Measurements from ENCODE around the gene MDM2.

The MDM2 gene

DNA sequence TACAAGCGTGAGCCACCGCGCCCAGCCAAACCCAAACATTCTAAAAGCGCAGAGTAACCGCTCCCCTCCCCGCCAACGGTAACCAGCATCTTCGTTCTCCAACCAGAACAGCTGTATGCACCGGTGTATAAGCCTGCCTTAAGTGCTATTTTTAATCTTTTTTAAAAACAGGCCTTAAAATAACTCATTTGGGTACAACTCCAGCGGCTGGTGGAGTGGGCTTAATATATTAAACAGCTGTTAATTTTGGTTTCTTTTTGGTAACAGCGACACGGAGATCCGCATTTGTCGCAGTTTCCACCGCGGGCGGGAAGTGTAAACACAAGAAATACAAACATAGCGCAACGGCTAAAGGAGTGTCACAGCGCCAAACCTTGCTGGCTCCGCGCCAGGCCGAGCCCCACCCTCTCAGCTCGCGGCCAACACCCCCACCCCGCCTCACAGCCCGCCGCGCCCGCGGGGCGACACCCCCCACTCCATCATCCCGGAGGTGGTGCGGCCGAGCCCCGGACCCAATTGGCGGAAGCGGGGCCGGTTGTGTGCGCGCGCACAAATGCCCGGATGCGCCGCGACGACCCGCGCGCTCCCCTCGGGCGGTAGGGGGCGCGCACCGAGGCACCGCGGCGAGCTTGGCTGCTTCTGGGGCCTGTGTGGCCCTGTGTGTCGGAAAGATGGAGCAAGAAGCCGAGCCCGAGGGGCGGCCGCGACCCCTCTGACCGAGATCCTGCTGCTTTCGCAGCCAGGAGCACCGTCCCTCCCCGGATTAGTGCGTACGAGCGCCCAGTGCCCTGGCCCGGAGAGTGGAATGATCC lies at the start of gene MDM2:
TSS of gene MDM2 (plus strand) at position 602 of the 812 bp plus-strand sequence. CDS start 301 bp downstream, outside the sequence.
- peak; percentile 96 for DNase-seq

DNA sequence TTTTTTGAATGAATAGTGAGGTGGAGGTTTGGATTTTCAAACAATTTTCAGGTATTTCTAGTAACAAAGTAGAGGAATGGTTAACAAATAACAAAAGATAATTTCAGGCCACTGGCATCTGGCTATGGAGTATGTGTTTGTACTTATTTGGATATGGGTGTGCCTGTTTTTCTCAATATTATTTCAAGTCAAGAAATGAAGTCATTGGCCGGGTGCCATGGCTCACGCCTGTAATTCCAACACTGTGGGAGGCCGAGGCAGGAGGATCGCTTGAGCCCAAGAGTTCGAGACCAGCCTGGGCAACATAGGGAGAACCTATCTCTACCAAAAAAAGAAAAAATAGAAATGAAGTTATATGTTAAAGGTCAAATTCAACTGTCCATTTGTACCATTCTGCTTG lies 48.1 kb upstream of the MDM2 start:
- no peak for DNase-seq

DNA sequence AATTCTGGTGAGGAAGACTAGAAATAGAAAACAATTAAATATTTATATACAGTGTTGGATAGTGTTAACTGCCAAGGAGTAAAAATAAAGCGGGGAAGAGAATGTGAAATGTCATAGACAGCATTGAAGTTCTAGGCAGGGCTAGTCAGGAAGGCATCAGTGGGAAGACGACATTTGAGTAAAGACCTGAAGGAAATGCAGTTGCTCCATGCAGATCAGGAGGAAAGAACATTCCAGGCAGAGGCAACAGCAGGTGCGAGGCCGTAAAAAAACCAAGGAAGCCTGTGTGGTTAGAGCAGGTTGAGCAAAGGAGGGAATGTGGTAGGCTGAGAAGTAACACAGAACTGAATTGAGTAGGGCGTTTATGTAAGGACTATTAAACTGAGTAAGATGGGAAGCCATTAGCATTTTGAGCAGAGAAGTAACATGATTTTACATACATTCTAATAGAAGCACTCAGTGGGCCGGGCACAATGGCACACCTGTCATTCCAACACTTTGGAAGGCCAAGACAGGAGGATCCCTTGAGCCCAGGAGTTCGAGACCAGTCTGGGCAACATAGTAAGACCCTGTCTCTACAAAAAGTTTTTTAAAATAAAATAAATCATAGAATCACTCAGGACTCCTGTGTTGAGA lies 47.1 kb upstream of the MDM2 start:
- DNase-seq: no peak

DNA sequence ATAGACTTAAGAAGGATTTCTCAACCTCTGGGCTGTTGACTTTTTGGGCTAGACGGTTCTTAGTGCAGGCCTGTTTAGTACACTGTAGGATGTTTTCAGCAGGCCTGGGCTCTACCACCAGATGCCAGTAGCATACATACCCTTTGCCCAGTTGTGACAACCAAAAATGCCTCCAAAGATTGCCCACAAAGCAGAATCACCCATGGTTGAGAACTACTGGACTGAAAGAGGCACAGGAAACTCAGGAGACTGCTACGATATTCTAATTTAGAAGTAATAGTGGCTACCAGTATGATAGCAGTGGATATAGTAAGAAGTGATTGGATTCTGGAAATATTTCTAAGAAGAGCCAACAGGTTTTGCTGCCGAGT lies 46.5 kb upstream of the MDM2 start:
- DNase-seq: no peak

DNA sequence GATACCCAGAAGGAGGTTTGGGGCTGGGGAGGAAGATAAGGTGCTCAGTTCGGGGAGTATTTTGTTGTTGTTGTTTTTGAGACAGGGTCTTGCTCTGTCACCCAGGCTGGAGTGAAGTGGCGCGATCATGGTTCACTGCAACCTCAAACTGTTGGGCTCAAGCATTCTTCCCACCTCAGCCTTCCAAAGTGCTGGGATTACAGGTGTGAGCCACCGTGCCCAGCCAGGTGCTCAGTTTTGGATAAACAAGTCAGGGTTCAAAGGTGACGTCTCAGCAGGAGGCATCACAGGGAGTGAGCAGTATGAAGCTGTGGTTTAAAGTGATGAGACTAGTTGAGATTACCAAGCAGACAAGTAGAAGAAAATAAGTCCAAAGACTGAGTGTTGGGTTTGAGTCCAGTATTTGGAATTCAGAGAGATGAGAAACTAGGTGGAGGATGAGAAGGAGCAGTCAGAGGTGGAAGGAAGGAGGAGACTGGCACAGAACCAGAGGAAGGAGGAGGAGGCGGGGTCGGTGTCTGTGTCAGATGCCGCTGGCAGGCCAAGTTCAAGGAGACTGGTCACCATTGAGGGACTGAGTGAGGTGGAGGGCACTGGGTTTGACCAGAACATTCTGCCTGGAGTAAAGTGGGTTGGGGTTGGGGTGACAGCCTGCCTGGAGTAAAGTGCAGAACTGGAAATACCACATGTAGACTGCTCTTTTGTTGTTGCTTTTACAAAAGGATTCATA lies 45.9 kb upstream of the MDM2 start:
- DNase-seq: no peak

DNA sequence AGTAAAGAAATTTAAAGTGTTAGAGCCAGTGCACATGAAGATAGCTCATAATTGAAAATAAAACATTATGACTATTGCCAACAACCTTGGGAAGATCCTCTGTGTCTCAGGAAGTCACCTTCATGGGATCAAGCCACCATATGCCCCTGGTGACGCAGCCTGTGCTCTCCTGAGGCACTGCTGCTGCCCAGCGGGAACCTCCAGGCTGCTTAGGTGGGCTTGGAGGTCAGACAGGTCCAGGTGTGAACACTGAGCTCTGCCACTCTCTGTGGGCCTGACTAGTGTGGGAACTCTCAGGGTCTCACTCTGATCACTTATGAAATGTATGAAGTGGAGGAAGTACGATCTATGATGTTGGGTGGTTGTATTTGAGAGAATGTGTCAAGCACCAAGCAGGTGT lies 45.3 kb upstream of the MDM2 start:
- no peak for DNase-seq

DNA sequence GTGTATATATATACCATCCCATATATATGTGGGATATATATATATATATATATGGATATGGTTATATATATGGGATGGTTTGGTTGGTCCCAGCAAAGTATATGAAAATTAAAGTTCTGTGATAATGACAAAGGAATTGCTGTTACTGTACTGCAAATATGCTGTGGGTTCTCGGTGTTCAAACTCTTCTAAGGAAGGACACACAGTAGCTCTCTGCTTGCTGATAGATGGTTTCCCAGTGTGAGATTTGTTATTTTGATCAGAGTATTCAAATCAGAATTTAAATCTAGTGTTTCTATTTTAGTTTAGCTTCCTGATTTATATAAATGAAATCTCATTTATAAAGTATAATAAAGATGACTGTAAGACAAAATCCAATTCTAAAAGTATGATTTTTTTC lies 42.3 kb upstream of the MDM2 start:
- no peak for DNase-seq

DNA sequence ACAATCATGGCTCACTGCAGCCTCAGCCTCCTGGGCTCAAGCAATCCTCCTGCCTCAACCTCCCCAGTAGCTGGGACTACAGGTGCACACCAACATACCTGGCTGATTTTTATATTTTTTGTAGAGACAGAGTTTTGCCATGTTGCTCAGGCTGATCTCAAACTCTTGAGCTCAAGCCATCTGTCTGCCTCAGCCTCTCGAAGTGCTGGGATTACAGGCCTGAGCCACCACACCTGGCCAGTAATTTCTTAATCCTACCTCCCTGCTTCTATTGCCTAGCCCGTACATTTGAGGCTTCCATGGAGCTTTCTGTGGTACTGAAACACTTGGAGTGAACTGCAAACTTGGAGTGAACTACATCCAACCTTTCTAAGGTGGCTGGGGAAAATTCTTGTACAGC lies 41.3 kb upstream of the MDM2 start:
- DNase-seq: no peak

DNA sequence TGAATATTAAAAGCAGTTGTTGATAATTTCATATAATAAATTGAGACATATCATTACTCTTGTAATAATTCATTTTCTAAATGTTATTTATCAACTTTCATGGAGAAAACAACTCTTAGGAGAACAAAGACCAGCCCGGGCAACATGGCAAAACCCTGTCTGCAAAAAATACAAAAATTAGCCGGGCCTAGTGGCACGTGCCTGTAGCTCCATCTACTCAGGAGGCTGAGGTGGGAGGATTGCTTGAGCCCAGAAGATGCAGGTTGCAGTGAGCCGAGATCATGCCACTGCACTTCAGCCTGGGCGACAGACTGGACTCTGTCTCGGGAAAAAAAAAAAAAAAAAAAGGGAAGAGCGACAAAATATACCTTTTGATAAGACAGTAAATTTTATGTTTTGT lies 40.8 kb upstream of the MDM2 start:
- no peak for DNase-seq

DNA sequence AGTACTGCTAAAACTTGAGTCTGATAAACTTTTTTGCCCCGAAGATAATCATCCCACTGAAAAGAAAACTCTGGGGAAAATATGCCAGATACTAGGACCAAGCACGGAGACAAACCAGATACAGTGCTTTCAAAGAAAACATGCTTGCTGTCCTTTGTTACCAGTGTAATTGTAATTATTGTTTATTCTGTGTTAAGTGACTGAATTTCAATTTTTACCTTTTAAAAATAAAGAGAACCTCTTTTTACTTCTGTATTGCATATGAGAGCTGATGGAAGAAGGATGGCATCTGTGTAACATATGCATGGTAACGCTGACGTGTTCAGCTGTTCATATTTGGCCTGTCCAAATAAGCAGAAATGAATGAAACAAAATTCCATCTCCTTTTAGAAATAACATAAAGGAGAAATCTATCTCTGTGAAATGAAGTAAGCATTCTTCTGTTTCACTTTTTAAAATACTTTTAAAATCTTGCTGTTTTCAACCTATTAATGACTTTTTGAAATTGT lies 39.5 kb upstream of the MDM2 start:
- DNase-seq: no peak

DNA sequence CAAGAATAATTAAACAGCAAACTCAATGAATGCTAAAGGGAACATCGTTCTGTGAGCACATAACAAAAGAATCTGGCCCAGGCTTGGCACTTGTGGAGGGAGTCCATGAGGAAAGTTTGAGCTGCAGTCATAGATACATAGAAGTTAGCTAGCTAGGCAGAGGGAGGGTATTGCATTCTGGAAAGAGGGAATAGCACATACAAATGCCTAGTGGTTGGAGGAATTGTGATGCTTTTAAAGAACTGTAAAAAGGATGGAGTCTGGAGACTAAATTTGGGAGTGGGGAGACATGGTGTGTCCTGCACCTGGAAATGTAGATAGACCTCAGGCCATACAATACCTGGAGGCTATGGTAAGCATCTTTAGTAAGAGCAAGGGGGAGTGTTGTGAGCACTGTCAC lies 38.0 kb upstream of the MDM2 start:
- no peak for DNase-seq

DNA sequence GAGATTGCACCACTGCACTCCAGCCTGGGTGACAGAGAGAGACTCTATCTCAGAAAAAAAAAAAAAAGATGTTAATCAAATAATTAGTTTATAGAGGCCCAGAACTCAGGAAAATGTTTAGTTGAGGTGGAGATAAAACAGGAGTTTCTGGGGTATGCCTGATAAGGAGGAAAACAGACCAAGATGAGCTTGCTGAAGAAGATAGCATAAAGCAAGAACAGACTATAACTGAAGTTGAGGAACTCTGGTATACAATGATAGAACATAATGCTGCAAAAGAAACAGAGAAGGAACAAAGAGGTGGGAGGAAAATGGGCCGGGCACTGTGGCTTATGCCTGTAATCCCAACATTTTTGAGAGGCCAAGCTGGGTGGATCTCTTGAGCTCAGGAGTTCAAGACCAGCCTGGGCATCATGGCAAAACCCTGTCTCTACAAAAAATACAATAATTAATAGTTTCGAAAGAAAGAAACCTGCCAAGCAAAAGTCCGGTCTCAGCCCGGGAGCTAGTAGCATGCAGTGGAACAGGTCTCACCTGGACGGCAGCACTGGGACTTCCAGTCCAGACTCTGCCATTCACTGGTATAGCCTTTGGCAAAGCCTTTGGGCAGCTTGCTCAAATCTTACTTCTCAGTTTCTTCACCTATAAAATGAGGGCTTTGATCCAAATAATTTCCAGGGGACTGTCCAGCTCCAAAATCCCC lies 36.6 kb upstream of the MDM2 start:
- DNase-seq: no peak

DNA sequence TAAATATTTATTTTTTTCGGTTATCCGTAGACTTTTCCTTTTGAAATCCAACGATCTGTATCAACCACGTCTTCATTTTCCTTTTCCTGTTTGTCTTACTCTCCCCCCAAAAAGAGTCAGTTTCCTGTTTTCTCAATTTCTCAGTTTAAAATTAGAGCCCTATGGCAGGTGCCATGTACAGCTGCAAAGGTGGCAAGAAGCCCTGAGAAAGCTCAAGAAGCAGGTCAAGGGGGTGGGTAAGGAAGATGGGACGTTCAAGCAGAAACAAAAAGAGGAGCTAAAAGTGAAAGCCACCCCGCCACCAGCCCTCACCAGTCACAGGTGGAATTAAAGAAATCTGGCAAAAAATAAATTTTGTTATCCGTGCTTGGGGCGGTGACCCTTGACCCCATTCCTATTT lies 35.3 kb upstream of the MDM2 start:
- DNase-seq: no peak

DNA sequence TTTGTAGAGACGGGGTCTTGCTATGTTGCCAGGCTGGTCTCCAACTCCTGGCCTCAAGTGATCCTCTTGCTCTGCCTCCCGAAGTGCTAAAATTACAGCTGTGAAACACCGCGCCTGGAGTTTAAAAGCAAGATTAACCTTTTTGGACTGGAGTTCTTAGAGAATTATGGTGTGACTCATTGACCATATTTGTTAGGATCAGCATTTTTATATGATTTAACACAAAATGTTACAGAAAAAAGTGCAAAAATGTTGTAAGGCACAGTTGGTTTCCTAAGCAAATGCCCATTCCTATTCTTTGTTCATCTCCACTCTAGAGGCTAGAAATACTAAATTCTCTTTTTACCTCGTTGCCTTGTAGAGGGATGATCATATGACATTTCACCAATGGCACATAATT lies 34.4 kb upstream of the MDM2 start:
- no peak for DNase-seq

DNA sequence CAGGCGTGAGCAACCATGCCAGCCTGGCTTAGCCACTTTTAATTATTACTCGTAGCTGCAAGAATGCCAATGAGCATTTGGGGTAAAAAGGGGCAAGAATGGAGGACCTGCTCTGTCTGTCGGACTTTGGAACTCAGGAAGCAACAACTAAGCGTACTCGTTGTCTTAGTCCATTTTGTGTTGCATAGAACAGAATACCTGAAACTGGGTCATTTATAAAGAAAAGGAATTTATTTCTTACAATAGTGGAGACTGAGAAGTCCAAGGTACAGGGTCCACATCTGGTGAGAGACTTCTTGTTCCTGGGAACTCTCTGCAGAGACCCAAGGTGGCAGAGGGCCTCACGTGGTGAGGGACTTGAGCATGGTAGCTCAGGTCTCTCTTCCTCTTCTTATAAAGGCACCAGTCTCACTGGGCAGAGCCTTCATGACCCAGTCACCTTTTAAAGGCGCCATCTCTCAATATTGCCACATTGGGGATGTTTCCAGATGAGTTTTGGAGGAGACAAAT lies 32.8 kb upstream of the MDM2 start:
- no peak for DNase-seq

DNA sequence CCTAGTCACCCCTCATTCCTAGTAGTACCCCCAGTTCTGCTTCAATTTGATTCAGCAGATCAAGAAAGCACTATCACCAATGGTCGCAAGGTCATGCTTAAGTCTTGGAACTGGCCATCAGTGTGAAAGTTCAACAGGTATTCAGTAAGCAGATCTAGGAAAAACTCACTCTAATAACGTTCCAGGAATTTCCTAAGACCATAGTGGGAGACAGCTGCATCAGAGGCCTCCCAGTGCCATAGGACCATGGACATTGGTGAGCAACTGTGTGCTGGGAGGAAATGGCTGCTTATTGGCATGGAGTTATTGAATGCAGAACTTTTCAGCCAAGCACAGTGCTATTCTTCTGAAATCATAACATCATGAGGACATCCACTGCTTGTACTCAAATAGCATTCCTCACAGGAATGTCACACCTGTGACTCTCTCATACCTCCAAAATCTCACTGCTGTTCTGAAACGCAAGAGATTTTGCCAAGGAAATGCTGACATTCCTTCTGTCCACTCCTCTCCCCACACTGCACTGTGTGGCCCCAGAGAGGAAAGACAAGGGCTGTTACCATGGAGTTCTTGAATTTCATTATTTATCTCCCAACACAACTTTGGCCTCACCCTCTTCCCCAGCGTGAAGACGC lies 30.9 kb upstream of the MDM2 start:
- DNase-seq: no peak

DNA sequence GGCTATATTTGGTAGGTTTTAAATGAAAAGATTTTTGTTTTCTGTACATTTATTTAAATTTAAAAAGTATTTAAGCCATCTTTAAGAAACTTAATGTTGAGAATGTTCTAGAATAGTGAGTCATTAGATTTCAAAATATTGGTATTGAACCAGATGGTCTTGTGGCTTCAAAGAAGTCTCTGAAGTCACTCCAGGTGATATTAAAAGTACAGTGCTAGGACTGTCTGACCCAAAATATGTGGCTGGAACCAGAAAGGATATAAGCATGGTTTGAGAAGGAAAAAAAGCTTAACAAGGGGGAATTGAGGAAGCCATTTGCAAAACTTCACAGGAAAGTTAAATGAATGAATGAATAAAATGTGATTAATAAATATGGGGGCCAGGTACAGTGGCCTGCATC lies 28.7 kb upstream of the MDM2 start:
- DNase-seq: no peak

DNA sequence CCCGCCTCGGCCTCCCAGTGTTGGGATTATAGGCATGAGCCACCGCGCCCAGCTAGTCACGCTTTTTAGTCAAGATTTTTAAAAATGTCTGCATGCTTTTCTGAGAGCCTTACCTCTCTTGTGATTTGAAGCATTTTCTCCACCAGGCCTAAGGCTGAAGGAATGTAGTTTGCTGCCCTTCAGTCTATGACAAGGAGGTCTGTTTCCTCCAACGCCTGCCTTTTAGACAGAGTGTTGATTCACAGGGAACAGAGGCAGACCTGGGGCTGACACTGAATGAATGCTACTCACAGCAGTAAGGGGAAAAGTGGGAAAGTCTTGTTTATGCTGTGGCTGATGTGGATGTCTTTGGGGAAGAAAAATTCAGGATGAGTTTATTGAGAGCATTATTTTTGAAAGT lies 27.2 kb upstream of the MDM2 start:
- no peak for DNase-seq

DNA sequence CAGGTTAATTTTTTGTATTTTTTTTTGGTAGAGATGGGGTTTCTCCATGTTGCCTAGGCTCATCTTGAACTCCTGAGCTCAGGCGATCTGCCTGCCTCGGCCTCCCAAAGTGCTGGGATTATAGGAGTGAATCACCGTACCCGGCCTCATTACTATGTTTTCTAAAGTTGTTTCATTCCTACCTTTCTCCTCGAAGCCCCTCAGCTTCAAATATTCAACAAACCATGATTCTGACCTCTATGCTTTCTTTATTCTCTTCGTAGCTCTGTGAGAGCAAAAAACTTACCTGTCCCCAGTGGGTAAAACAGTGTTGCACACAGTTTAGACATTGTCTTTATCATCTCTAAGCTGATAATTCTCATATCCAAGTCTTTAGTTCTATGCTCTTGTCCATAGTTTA lies 26.2 kb upstream of the MDM2 start:
- no peak for DNase-seq

DNA sequence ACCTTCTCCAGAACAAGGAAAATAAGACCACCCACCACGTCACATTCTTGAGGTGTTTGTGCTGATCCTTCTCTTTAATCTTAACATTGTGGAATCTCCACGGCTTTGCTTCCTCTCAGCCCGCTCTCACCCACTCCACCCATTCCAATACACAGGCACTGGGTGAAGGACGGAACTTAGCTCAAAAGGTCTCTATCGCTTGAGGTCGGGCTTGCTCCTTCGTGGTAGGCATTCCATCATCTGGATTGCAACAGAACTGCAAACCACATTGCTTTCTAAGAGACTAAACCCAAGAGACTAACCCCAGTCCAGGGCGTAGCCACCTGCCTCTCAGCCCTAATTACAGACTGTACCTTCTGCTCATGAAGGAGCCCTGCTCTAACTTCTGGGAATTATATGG lies 24.0 kb upstream of the MDM2 start:
- DNase-seq: peak; percentile 40

DNA sequence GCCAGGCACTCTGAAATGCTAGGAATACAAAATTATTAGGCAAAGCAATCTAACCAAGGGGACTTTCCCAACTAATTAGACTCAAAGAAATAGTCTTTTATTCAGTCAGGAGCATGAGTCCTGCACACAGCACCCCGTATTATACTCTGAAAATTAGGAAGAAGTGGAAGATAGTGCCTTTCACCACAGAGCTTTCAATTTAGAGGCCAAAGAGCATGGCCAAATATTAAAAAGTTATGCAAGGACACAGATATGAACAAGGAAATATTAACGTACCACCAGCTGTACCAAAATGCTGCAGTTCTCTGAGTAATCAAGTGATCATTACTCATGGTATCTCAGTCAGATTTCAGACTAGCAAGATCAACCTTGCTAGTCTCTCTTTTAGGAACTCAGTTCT lies 22.6 kb upstream of the MDM2 start:
- no peak for DNase-seq

DNA sequence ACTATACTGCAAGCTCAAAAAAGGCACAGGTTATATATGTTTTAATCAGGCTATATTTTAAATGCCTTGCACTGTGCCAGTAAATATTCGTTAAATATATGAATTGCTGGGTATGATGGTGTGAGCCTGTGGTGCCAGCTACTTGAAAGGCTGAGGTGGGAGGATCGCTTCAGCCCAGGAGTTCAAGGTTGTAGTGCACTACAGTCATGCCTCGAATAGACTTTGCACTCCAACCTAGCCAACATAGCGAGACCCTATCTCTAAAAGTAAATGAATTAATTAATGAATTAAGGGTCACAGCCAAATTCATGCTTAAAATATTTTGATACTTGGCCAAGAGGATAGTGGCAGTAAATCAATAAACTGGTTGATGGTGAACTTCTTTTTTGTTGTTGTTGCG lies 22.2 kb upstream of the MDM2 start:
- no peak for DNase-seq

DNA sequence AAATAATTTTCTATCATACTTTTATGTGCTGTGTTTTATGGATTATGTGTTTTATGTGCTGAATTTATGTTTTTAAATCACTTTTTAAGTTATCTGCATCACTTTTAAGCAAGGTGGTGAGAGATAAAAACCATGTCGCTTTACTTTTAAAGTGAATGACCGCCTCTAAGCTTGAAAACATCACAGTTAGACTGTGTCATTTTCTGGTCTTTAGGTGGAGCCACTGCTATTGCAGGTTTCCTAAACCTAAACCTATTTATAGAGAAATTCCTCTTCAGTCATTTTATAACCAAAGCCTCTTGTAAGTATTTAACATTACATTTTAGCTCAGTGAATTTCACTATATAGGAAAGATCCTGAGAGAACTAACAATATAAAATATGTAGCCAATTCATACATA lies 21.0 kb upstream of the MDM2 start:
- no peak for DNase-seq
